WI38 (cell line): ENCODE data around the gene ZNF579.

ENCODE experiments used
- H3K4me3 ChIP-seq: 2 replicates; pipeline ENCODE4 v1.5.1; 2011; ENCODE audit warnings: low read depth, mild to moderate bottlenecking, control low read depth, low read length
- CTCF ChIP-seq: IDR thresholded peaks from 2 replicates; pipeline ENCODE4 v1.5.1; 2012; ENCODE audit warnings: low read depth, mild to moderate bottlenecking, control low read depth, low read length

ZNF579 gene

DNA sequence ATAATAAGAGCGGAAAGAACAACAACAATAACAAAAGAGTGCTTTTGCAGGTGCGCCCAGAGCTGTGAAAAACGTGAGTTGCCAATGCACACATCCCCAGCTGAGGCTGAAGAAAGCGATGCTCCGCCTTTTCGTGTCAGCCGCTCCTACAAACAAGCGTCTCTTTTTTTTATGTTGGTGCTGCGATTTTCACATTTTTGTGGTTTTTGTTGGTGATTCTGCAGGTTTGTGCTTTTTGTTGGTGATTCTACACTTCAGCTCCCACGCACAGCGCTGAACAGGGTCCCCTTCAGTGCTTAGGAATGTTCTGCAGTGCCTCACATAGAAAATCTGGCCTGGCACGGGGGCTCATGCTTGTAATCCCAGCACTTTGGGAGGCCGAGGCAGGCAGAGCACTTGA is 28.0 kb downstream of the ZNF579 start:
- TF ChIP-seq CTCF, result no peak
- H3K4me3 ChIP-seq, result no peak overlapping the region

DNA sequence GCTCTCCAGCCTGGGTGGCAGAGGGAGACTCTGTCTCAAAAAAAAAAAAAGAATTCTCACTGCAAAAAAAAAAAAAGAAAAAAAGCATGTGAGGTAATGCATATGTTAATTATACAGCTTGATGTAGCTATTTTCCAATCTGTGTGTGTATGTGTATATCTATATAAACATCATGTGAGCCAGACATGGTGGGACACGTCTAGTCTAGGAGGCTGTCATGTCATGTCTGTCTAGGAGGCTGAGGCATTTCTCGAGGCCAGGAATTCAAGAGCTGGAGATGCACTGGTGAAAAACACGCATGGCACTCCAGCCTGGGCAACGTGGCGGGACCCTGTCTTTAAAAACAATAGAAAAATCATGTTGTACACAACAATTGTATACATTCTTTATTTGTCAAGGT is 28.4 kb downstream of the ZNF579 start:
- no peak for TF ChIP-seq CTCF
- no peak overlapping the region for H3K4me3 ChIP-seq

DNA sequence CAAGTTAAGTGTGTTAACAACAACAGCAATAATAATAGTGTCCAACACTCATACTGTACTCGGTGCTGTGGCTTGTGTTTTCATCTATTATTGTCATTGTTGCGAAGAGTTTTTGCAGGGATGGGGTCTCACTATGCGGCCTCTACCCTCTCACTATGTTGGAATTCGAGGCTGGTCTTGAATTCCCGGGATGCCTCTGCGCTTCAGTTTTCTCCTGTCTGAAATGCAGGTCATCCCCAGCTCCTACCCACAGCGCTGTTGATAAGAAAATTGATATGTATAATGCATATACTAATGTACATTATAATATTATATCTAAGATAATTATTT is 30.4 kb downstream of the ZNF579 start:
- no peak overlapping the region for H3K4me3 ChIP-seq
- TF ChIP-seq CTCF, result no peak

GRCh38 chr19:55549500-55550320 is 30.9 kb downstream of the ZNF579 start:
- H3K4me3 ChIP-seq, result peak overlapping the region; percentile 37
- TF ChIP-seq CTCF, result no peak

- no peak for TF ChIP-seq CTCF
- H3K4me3 ChIP-seq, result no peak overlapping the region
Measured at GRCh38 chr19:55546822-55547614, 33.6 kb downstream of the ZNF579 start.

DNA sequence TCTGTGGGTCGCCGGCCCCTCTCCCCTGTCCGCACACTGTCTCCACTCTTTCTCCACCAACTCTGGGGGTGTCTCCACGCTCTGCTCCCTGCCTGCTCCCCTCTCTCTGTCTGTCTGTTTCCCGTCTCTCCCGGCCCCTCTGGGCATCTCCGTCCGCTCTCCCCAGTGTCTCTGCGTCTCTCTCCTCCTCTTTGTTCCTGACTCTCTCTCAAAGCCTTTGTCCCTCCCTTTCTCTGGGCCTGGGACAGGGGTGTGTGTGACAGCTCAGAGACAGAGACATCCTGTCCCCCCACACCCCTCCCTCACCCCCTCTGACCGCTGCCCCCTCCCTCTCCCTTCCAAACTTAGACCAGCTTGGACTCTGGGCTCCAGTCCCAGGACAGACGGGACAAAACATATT is 34.6 kb downstream of the ZNF579 start:
- TF ChIP-seq CTCF, result no peak
- no peak overlapping the region for H3K4me3 ChIP-seq

- TF ChIP-seq CTCF, result no peak
- H3K4me3 ChIP-seq, result no peak within 1 kb of the TSS
Measured at GRCh38 chr19:55545443-55545842, 35.2 kb downstream of the ZNF579 start, which contains the start of gene SBK3. TSS of gene SBK3 (minus strand) at chr19:55545543. CDS start at chr19:55545543, 0 bp downstream.
